IPS DF 4.7 (cell line): Measurements from ENCODE around the gene PRPF4.
"Not testable (repeated sequence)": the region's sequence is repeated elsewhere in the genome, so short reads cannot be mapped to it uniquely, and the experiment has no call there.

Experiments used
- DNase-seq: peaks from one replicate; pipeline ENCODE4 v3.0.0-alpha.2; 2013; ENCODE audit warnings: low spot score; ENCODE audit errors: extremely low read depth

PRPF4 gene

DNA sequence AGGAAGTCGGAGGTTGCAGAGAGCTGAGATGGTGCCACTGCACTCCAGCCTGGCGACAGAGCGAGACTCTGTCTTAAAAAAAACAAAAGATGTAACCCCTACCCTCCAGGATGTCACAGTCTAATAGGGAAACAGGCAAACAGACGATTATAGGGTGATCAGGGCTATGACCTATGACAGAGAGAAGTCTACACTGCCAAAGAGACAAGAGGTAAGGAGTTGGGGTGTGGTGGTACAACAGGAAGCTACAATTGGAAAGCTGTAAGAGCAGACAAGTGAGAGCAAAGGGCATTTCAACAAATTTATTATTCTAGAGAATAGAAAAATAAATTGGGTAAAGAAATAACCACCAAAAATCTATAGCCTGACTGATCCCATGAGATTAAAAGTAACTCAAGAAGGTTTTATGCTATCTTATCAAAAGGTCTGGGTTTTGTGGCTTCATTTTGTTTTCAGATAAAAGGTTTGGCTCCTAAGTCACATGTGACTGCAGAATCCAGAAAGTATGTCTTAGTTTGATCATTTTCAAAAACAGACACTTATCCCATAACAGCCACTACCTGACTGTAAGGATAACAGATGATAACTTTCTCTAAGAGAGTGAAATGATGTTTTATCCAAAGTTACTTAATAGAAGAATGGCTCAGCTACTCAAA is 7.4 kb upstream of the PRPF4 start:
- DNase-seq: no peak

DNA sequence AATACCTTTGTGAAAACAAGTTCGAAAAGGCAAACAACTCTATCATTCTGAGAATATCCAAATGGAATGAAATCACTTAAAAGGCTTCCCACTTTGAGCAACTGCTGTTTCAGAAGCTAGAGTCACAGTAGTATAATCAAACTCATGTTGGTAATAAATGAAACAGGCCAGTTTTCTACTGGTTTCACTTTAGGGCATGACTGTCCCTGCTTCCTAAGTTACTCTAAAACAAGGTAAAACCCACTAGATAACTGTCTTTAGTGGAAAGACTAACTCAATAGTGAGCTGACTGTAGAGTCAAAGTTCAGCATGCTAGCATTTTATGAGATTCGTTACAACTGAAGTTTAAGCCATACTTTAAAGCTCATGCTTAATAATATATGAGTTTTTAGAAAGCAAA is 6.1 kb upstream of the PRPF4 start:
- DNase-seq: no peak

DNA sequence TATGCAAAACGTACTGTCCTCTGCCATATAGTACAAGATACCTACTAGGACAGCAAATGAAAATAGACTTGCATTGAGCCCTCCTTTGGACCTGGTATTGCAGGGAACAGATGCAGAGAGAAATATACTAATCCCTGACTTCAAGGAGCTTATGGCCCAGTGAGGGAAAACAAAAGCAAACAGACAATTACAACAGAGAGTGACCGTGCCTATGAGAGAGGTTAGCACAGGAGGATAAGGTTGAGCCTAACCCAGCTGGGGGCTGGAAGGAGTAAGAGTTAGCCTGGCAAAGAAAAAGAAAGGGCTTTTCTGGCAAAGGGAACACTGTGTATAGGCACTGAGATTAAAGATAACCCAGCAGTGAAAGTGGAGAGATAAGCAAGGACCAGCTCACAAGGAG is 5.6 kb upstream of the PRPF4 start:
- DNase-seq: no peak

DNA sequence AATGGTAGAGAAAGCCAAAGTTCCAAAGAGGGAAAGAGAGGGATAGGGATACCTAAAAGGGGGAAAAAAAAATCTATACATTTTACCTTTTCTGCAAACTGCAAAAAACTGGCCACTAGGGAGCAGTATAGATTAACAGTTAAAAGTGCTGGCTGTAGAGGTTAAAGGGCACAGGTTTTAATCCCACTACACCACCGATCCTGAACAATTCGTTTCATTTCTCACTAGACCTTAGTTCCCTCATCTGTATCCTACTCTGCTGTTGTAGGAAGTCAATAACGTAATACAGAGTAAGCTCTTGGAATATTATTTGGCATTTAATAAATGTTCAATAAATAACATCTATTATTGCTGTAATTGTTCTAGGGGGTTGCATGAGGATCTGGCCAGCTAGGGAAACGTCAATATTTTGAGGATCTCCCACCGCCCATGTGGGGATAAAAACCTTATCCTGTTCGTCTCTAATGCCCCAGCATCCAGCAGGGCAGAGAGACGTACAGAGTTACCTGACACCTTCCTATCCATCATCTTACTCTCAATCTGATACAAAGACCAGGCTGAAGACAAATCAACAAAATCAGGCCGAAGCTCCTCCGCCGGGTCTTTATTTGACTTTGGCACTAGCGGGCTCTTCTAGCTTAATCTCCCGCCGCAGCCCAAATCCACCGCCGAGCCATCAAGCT is 843 bp upstream of the PRPF4 start:
- DNase-seq: peak; percentile 44

DNA sequence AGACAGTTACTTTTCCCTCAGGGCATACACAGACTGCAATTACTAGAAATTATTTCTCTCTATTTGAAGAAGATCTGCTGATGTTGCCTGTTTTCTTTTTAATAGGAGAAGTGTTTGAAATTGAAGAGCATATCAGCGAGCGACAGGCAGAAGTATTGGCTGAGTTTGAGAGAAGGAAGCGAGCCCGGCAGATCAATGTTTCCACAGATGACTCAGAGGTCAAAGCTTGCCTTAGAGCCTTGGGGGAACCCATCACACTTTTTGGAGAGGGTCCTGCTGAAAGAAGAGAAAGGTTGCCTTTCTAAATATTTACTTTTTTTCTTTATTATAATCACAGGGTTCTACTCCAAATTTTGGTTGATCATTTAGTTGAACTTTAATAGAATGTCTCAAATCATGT is 3.4 kb downstream of the PRPF4 start:
- DNase-seq: no peak

DNA sequence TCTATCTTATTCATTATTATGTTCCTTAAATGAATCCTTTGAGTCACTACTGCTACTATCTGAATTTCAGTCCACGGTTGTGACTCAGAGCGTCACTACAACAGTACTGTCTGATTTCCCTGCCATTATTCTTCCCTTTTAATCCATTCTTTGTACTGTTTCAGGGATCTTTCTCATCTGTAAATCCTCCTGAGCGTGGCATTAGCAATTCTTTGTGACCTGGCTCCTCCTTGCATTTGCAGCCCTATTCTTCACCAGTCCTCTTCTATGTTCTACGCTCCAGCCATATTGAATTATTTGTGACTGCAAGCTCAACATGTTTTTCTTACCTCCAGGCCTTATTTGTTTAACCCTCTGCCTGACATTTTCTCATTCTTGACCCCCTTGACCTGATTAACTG is 5.9 kb downstream of the PRPF4 start:
- no peak for DNase-seq

DNA sequence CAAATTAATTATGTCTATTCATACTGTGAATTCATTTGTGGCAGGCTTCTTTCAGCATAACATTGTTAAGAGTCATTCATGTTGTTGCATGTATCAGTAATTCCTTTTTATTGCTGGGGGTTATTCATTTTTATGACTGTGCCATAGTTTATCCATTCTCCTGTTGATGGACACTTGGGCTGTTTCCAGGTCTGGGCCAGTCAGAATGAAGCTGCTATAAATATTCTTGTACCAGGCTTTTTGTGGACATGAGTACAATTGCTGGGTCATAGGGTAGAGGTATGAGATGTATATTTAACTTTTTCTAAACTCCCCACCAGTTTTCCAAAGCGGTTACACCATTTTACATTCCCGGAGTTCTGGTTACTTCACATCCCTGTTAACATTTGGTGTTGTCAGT is 13.6 kb downstream of the PRPF4 start:
- DNase-seq: no peak

DNA sequence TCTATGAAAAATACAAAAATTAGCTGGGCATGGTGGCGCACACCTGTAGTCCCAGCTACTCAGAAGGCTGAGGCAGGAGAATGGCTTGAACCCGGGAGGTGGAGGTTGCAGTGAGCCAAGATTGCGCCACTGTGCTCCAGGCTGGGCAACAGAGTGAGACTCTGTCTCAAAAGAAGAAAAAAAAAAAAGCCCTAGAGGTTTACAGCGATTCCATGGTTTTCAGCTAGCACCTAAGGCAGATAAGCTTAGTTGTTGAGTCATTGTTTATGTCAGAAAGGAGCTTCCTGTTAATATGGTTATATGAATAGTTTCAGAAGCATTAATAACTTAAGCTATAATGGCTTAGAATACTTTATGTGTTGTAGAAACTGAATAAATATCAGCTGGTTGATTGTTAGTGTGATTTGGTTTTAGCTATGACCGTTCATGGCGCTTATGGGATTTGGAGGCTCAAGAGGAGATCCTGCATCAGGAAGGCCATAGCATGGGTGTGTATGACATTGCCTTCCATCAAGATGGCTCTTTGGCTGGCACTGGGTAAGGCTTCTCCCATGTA is 14.7 kb downstream of the PRPF4 start:
- DNase-seq: no peak

DNA sequence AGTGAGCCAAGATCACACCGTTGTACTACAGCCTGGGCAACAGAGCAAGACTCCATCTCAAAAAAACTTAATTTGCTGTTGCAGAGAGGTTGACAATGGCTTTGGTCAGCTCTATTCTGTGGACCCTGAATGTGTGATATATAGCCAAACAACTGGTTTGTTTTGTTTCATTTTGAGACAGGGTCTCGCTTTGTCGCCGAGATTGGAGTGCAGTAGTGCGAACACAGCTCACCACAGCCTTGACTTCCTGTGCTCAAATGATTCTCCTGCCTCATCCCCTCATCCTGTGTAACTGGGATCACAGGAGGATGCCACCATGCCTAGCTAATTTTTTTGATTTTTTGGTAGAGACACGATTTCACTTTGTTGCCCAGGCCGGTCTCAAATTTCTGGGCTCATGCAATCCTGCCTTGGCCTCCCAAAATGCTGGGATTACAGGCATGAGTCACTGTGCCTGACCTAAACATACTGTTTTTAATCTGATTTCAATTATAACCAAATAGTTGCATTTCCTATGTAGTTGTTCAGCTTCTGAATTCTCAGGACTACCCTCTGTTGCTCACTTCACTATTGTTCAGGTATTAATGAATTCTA is 17.9 kb downstream of the PRPF4 start:
- DNase-seq: no peak

DNA sequence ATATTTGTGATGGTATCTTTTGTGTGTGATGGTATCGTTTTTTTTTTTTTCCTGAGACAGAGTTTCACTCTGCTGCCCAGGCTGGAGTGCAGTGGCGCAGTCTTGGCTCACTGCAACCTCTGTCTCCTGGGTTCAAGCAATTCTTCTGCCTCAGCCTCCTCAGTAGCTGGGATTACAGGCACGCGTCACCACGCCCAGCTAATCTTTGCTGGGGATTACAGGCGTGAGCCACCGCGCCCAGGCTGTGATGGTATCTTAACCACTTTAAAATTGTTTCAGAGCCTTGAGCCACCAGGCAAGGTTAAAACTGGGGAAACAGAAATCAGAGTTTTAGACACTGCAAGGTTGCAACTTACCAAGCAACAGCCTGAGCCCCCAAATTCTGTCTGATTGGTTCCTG is 20.8 kb downstream of the PRPF4 start:
- DNase-seq: not testable (repeated sequence)

DNA sequence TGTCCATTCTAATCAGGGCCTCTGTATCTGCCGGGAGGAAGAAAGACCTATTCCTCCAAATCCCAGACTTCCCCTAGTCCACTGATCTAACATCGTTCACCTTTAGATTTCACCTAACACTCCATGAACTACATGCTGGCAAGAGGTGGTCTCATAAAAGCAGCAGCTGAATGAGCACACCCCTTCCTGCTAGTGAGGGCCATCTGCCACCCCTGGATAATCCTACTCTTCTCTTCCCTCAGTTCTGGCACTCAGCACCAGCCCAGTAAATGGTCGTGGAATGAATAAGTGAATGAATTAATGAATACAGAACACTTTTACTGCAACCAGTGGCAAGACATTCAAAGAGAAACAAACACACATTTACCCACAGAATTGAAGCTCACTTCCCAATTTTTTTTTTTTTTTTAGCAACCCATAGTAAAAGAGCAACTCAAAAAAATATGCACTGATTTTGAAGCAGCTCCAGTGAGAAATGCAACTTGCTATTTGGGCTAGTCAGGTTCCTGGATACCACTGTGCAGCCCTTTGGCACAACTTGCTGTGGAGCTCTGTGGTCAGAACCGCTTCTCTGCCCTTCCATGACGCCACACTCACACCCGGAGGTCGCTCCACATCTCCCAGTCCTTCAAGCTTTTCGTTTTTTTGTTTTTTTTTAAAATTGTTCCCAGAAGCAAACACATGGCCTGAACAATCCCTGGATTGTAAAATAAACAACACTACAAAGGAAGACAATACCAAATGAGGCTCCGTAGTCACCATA is 21.5 kb downstream of the PRPF4 start:
- DNase-seq: no peak

DNA sequence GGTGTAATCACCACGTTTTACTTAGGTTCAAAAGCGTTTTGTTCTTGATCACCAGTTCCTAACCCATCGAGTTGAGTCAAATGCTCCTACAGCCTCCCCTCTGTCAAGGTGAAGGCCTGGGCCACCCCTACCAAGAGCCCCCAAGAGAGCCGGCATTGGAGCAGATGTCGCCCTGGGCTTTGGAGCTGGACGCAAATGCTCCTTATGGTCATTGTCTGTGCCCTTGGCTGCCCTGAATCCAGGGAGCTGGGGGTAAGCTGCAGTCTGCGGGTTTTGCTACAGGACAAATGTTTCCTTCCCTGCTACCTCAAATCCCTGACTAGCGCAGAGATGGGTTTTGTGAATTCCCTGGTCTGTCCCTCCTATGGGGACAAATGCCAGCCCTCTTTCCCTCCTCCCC is 22.9 kb downstream of the PRPF4 start:
- DNase-seq: no peak

DNA sequence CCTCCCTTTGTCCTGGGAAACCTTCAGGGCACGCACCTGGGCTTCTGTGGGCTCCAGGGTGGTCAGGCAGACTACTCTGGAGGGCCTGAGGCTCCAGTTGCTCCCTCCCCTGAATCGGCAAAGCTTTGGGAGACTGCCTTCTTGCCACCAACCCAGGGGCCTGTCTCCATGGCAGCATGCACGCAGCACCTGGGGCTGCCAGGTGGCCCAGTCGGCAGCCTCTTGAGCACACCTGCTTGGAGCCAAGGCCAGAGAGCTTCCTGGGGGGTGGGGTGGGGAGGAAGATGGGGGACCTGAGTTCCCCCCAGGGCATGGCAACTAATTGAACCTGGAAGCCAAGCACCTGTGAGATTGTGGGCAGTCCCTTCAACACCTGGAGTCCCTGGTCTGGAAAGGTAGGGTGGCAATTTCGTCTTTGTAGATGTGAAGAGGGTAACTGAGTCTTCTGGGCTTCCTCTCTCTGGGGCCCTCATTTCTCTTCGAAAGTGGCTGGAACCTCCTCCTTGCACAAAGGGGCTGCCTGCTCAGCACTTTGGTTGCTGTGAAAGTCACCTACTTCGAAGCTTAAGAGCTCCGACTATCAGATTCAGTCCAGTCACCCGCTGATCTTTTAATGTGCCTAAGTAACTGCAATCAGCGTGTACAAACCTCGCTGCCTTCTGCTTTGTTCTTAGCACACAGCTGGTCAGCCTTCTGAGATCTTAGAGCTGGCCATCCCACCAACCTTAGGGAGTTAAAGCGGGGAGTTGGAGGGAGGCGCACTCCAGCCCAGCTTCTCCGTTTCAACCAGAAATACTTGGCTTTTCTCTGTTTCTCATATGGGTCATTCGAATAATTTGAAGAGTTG is 23.7 kb downstream of the PRPF4 start:
- DNase-seq: no peak

DNA sequence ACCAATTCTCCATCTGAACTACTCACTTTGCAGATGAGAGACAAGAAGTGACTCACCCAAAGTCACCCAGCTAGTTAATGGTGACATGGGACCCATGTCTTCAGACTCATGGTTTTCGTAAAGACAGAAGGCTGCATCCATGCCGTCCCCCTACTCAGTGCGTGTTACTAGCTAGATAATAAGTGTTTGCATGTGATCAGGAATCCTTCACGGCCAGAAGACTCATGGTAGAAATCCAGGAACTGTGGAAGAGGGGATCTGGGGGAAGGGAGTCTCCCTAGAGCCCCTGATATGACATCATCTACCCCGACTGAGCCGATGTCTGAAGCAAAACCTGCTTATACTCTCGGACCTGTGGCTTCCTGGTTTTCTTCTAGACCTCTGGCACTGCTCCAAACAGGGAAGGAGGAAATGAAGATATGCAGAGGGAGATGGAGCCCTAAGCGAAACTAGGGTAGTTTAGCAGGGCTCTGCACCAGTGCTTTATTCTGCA is 24.4 kb downstream of the PRPF4 start:
- DNase-seq: no peak

DNA sequence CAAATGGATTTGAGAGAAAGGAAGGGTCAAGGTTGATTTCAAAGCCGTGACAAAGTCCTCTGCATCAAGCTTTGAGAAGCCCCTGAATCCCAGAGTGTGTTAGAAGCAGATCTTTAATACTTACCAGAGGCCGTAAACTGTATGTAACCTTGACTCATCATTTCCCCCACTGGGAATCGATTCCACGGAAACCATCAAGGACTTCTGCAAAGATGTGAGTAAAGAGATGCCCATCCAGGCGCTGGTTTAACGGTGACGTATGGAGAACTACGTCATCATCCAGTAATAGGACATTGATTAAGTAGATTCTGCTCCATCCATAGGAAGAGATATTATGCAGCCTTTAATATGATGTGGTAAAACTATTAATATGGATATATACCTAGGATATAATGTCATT is 26.1 kb downstream of the PRPF4 start:
- DNase-seq: no peak

DNA sequence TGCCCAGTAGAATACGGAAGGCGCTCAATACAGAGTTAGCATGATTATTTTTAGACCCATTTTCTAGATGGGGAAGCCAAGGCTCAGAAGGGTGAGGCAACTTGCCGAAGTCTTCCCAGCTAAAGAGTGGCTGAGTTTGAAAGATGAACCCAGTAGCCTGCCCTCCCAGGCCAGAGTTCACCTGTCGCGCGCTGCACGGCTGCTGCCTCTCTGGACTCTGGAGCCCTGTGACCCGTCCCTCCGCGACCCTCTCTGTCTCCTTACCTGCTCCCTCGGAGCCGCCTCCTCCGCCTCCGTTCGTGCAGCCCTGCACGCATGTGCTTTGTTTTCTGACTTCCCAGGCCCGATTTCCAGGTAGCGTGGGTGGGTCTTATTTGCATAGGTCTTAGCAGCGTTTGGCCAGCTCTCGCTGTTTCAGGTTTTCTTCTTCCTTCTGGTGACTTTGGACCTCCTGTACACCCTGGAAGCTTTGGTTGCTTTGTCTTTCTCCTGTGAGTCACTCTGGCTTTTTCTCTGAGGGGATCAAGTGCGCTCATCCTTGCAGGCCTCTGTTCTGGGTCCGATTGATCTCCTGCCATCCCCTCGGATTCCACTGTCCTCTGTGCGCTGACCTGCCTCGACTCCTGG is 27.4 kb downstream of the PRPF4 start, which contains the start of gene RNF183:
Gene RNF183 (minus strand): TSS at position 585 of the 627 bp plus-strand sequence. CDS start 5,192 bp downstream, outside the sequence.
- DNase-seq: no peak

DNA sequence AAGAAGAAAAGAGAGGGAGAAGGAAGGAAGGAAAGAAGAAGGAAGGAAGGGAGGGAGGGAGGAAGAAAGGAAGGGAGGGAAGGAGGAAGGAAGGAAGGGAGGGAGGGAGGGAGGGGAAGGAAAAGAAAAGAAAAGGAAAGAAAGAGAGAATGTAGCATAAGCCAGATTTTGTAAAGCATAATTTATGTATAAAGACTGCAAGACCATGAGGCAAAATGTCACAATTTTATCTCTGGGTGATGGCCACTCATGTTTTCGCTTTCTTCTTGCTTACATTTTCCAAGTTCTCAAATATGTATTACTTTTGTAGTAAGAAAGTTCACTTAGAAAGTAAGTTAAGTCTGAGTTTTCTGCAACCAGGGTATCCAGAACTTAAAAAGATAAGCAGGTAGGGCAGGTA is 31.1 kb downstream of the PRPF4 start:
- DNase-seq: no peak

DNA sequence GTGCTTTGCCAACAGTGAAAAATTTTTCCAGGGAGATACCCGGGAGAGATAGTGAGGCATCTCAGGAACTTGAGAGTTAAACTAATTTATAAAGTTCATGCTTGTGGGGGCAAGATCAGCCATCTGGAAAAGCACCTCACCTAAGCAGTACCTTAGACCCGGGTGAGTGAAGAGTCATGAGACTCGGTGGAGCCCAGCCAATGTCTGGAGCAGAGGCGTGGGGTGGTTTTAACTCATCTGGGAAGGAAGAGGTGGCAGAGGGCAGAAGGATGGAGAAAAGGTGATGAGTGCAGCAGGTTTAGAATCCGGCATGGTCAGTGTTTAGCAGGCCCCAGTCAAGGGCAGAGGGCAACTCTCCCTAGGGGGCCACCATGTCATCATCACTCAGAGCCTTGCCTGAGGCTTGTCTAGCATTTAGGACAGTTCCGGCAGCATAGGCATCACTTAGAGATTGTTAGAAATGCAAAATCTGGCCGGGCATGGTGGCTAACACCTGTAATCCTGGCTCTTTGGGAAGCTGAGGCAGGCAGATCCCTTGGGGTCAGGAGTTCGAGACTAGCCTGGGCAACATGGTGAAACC is 32.0 kb downstream of the PRPF4 start:
- DNase-seq: no peak

DNA sequence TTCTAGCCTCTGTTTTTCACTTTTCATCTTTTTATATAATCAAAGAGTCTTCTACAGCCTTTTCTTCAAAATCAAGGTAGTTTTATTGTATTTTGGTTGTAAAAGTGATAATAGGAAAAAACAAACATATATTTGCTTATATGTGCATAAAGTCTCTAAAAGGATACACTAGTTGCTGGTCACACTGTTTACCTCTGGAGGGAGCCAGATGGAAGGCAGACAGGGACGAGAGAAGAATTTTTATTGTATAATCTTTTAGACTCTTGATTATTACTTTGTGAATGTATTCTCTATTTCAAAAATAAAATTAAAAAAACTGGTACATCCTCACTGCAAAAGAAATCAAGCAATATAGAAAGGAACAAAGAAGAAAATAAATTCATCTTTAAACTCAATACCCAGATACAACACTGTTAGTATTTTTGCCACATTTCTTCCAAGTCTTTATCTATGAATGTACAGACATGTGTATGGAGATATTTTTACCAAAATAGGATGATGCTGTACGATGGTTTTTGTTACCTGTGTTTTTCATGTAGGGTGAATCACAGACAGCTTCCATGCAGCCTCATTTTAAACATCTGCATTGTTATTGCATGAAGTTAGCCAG is 33.9 kb downstream of the PRPF4 start:
- no peak for DNase-seq
